ENCODE measurements around the gene SULT1A2. TPM values are rescaled to one million over a fixed set of nuclear protein-coding genes. Genes with fewer than 3 reads are reported as not detected.

The SULT1A2 gene
- total and polyA plus RNA-seq, 2 donors (not counting 1 experiment from before 2014, with no cell fraction given), result 0.17 TPM; not detected in 1

DNA sequence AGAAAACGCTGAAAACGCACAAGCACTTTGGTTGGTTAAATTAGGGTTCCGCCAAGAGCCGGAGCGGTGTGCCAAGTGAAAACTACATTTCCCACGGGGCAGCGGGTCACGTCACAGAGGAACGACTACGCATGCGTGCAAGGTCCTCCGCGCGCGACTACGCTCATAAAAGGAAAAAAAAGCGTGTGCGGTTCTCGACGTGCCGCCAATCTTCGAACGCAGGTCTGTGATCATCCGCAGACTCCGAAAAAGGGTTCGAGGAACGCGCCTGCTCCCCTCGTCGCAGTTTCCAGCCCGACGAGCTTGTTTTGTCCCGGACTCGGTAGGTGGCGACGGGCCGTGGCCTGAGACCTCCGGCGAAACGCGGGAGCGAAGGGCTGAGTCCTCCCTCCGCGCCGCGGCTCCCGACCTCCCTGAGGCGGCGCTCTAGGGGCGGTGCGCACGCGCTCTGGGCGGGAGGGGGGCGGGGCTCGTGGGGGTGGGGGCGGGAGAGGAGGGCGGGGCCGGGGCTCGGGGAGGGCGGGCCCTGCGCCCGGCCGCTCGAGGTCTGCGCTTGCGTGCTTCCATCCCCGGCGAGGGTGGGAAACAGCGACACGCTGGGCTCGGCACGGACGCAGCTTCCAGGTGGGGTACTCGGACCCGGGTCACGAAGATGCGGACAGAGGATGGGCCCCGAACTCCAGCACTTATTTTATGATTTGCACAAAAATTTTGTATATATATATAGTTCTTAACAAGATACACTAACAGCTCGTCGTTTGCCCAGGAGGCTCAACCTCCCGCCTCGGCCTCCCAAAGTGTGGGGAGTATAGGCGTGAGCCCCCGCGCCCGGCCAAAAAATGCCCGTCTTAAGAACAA lies 42.8 kb downstream of the SULT1A2 start, which contains the start of gene SGF29:
Gene SGF29 (plus strand): TSS at position 145 of the 858 bp plus-strand sequence. CDS start 27,150 bp downstream, outside the sequence.
- TF ChIP-seq EZH2 (IDR thresholded peaks at IDR 0.05; ENCODE audit: low read length, missing control alignments) (no peak), CTCF (conservative IDR thresholded peaks at IDR 0.05 in 1 of 2, IDR thresholded peaks at IDR 0.05 in 1 of 2; ENCODE audit: low read depth in 1 of 2, low read length in 2 of 2) (peak in 1 of 2 donors; percentile 25)
- Histone ChIP-seq H3K27ac (ENCODE audit: insufficient read depth, low read length) (peak within 1 kb of the TSS; percentile 90), H2AFZ (ENCODE audit: low read length) (peak within 1 kb of the TSS; percentile 96), H3K9me3 (ENCODE audit: control insufficient read depth, insufficient read depth, low read depth, low read length) (no peaks in the 10 kb centered on the region), H3K9ac (ENCODE audit: insufficient read depth, low read length) (peak within 1 kb of the TSS; percentile 81), H3K27me3 (ENCODE audit: control insufficient read depth, insufficient read depth, low read length) (no peaks in the 10 kb centered on the region), H3K4me2 (ENCODE audit: extremely low read depth, insufficient read depth, low read length) (peak within 1 kb of the TSS; percentile 97), H3K36me3 (ENCODE audit: control insufficient read depth, insufficient read depth, low read length) (no peaks in the 10 kb centered on the region), H4K20me1 (ENCODE audit: control insufficient read depth, extremely low read depth, insufficient read depth, low read length) (no peaks in the 10 kb centered on the region), H3K4me1 (ENCODE audit: control insufficient read depth, extremely low read depth, insufficient read depth, low read length) (no peaks in the 10 kb centered on the region), H3K4me3 (replicated peaks in 1 of 4; ENCODE audit: control extremely low read depth in 1 of 4, insufficient read depth in 1 of 4, low read depth in 3 of 4, low read length in 4 of 4) (peak within 1 kb of the TSS; percentile 57 to 87 (median 74)), H3K79me2 (ENCODE audit: control insufficient read depth, insufficient read depth, low read length) (no peaks in the 10 kb centered on the region)
- peak; percentile 83 to 95 for DNase-seq (ENCODE audit: low read depth in 2 of 2)

DNA sequence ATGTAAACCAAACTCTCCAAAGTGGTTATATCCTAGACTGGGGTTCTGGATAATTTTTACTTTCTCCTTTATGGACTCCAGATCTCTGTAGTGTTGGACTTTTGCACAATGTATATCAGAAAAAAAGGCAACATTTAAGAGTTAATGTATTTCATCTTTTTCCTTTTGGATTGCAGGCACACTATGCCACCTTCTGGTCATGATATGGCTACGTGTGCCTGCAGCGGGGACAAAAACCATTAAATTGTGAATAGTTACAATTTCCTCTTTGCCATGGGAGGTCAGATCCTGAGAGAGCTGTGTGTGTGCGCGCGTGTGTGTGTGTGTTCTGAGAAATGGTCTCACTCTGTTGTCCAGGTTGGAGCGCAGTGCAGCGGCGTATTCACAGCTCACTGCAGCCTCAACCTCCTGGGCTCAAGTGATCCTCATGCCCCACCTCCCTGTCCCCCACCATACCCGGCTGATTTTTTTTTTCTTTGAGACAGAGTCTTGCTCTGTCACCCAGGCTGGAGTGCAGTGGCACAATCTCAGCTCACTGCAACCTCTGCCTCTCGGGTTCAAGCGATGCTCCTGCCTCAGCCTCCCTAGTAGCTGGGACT lies 47.5 kb downstream of the SULT1A2 start:
- H3K27ac ChIP-seq (ENCODE audit: insufficient read depth, low read length), result no peak overlapping the region
- H2AFZ ChIP-seq (ENCODE audit: low read length), result no peak overlapping the region
- no peaks in the 10 kb centered on the region for H3K79me2 ChIP-seq (ENCODE audit: control insufficient read depth, insufficient read depth, low read length)
- H3K9me3 ChIP-seq (ENCODE audit: control insufficient read depth, insufficient read depth, low read depth, low read length), result no peaks in the 10 kb centered on the region
- no peak overlapping the region for H3K9ac ChIP-seq (ENCODE audit: insufficient read depth, low read length)
- TF ChIP-seq EZH2 (IDR thresholded peaks at IDR 0.05; ENCODE audit: low read length, missing control alignments), result no peak
- peak; percentile 54 to 64 for TF ChIP-seq CTCF (conservative IDR thresholded peaks at IDR 0.05 in 1 of 2, IDR thresholded peaks at IDR 0.05 in 1 of 2; ENCODE audit: low read depth in 1 of 2, low read length in 2 of 2)
- no peak overlapping the region for H3K4me2 ChIP-seq (ENCODE audit: extremely low read depth, insufficient read depth, low read length)
- DNase-seq (ENCODE audit: low read depth in 2 of 2), result peak; percentile 27 to 69
- H3K36me3 ChIP-seq (ENCODE audit: control insufficient read depth, insufficient read depth, low read length), result no peaks in the 10 kb centered on the region
- H3K27me3 ChIP-seq (ENCODE audit: control insufficient read depth, insufficient read depth, low read length), result no peaks in the 10 kb centered on the region
- no peaks in the 10 kb centered on the region for H3K4me1 ChIP-seq (ENCODE audit: control insufficient read depth, extremely low read depth, insufficient read depth, low read length)
- H4K20me1 ChIP-seq (ENCODE audit: control insufficient read depth, extremely low read depth, insufficient read depth, low read length), result no peaks in the 10 kb centered on the region
- no peak overlapping the region for H3K4me3 ChIP-seq (replicated peaks in 1 of 4; ENCODE audit: control extremely low read depth in 1 of 4, insufficient read depth in 1 of 4, low read depth in 3 of 4, low read length in 4 of 4)

- no peak for TF ChIP-seq CTCF (conservative IDR thresholded peaks at IDR 0.05 in 1 of 2, IDR thresholded peaks at IDR 0.05 in 1 of 2; ENCODE audit: low read depth in 1 of 2, low read length in 2 of 2)
- Histone ChIP-seq H3K9ac (ENCODE audit: insufficient read depth, low read length) (no peak overlapping the region), H3K79me2 (ENCODE audit: control insufficient read depth, insufficient read depth, low read length) (no peaks in the 10 kb centered on the region), H3K4me1 (ENCODE audit: control insufficient read depth, extremely low read depth, insufficient read depth, low read length) (no peaks in the 10 kb centered on the region), H4K20me1 (ENCODE audit: control insufficient read depth, extremely low read depth, insufficient read depth, low read length) (no peaks in the 10 kb centered on the region), H3K36me3 (ENCODE audit: control insufficient read depth, insufficient read depth, low read length) (no peaks in the 10 kb centered on the region), H3K27me3 (ENCODE audit: control insufficient read depth, insufficient read depth, low read length) (no peaks in the 10 kb centered on the region), H2AFZ (ENCODE audit: low read length) (no peak overlapping the region), H3K4me2 (ENCODE audit: extremely low read depth, insufficient read depth, low read length) (no peak overlapping the region), H3K27ac (ENCODE audit: insufficient read depth, low read length) (no peak overlapping the region), H3K9me3 (ENCODE audit: control insufficient read depth, insufficient read depth, low read depth, low read length) (no peaks in the 10 kb centered on the region), H3K4me3 (replicated peaks in 1 of 4; ENCODE audit: control extremely low read depth in 1 of 4, insufficient read depth in 1 of 4, low read depth in 3 of 4, low read length in 4 of 4) (no peak overlapping the region)
- DNase-seq (ENCODE audit: low read depth in 2 of 2), result no peak
Measured at GRCh38 chr16:28548306-28548802, 48.5 kb downstream of the SULT1A2 start.

All from fibroblast of lung (primary cell).